ENCODE measurements around the gene WDR45B. TPM values are rescaled to one million over a fixed set of nuclear protein-coding genes. Genes with fewer than 3 reads are reported as not detected.

WDR45B gene
- total and polyA plus RNA-seq, 2 donors (not counting 3 experiments of a cell fraction or from before 2014, with no cell fraction given): 62.0 to 76.7 TPM

- peaks cover 43% of the 10 kb centered on the region for H3K79me2 ChIP-seq (ENCODE audit: control insufficient read depth, insufficient read depth, low read length)
- intact Hi-C loops (cut with micrococcal nuclease): no loop called here
- dilution Hi-C loops (cut with MboI; ENCODE audit: extremely low pct_ligation_motif_present, low sequenced_read_pairs): no loop called here
- DNase-seq (ENCODE audit: low read depth, low spot score) (no peak), FAIRE-seq (no peak)
- peaks cover 3% of the 10 kb centered on the region for H4K20me1 ChIP-seq (replicated peaks; ENCODE audit: control insufficient read depth, extremely low read depth, insufficient read depth, low read length)
- H2AFZ ChIP-seq (ENCODE audit: low read depth, low read length): no peak overlapping the region
- H3K4me2 ChIP-seq (ENCODE audit: insufficient read depth, low read length): no peak overlapping the region
- ChIA-PET POLR2A (no interaction called here), CTCF (interaction anchor here (0.6 to 1.0 kb wide), 2 partner anchors 13 to 224 kb away, joined by 3 read pairs; no protein-coding TSS in a partner anchor)
- TF ChIP-seq GATA2 (IDR thresholded peaks at IDR 0.05; ENCODE audit: insufficient read depth, insufficient read length, low read depth, low read length) (no peak), JUN (IDR thresholded peaks at IDR 0.05; ENCODE audit: borderline replicate concordance, insufficient read depth, insufficient read length, low read depth) (no peak), POLR2A (IDR thresholded peaks at IDR 0.05; ENCODE audit: low read depth, low read length) (no peak), MYC (IDR thresholded peaks at IDR 0.05; ENCODE audit: low read depth, low read length) (no peak), FOS (IDR thresholded peaks at IDR 0.05; ENCODE audit: borderline replicate concordance, insufficient read depth, low read length) (no peak), EZH2 (IDR thresholded peaks at IDR 0.05; ENCODE audit: borderline replicate concordance, low read depth, low read length, severe bottlenecking) (no peak), POLR2AphosphoS5 (IDR thresholded peaks at IDR 0.05; ENCODE audit: insufficient read depth, low read depth, low read length) (no peak), CTCF (IDR thresholded peaks at IDR 0.05; ENCODE audit: extremely low read depth in 1 of 2, insufficient read depth in 1 of 2, low read depth in 1 of 2, low read length in 2 of 2) (no peak)
- TF ChIP-seq, protein P1, sequence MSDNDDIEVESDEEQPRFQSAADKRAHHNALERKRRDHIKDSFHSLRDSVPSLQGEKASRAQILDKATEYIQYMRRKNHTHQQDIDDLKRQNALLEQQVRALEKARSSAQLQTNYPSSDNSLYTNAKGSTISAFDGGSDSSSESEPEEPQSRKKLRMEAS (IDR thresholded peaks at IDR 0.05; ENCODE audit: insufficient read depth, insufficient read length): no peak
- no TSS peak for BruUV-seq (replicated peaks)
- H3K9me3 ChIP-seq (replicated peaks; ENCODE audit: control insufficient read depth, insufficient read depth, low read length): no peaks in the 10 kb centered on the region
- H3K9ac ChIP-seq (replicated peaks; ENCODE audit: extremely low read depth, insufficient read depth, low read length): no peak overlapping the region
- no peak overlapping the region for H3K4me3 ChIP-seq (replicated peaks in 1 of 3; ENCODE audit: insufficient read depth in 1 of 3, low read depth in 1 of 3, low read length in 3 of 3)
- H3K4me1 ChIP-seq (ENCODE audit: control insufficient read depth, extremely low read depth, insufficient read depth, low read length): no peaks in the 10 kb centered on the region
- no peaks in the 10 kb centered on the region for H3K27me3 ChIP-seq (ENCODE audit: control insufficient read depth in 2 of 2, insufficient read depth in 2 of 2, low read length in 2 of 2)
- no peak overlapping the region for H3K27ac ChIP-seq (ENCODE audit: insufficient read depth, low read depth, low read length)
- H3K9me1 ChIP-seq (replicated peaks; ENCODE audit: control insufficient read depth, extremely low read depth, insufficient read depth, low read length): no peaks in the 10 kb centered on the region
- H3K36me3 ChIP-seq (ENCODE audit: control insufficient read depth in 2 of 2, extremely low read depth in 1 of 2, insufficient read depth in 2 of 2, low read length in 2 of 2): peaks cover 9 to 28% of the 10 kb centered on the region in 2 experiments
Observed at GRCh38 chr17:82567286-82567685, 81.0 kb downstream of the WDR45B start.
